GM23338 (cell line): Measurements from ENCODE around the gene KCNMA1. TPM values are rescaled to one million over a fixed set of nuclear protein-coding genes. Genes with fewer than 3 reads are reported as not detected.

Experiments
- ATAC-seq: fragments of 200-7000 bp; cut with Tn5 transposase; 3 replicates; pipeline ENCODE4 v1.9.1; 2020
- DNase-seq: peaks from one replicate; pipeline ENCODE4 v3.0.0-alpha.2; 2015; ENCODE audit warnings: low spot score
- H2AFZ ChIP-seq: fragments of 200-600 bp; sonication (generic); 2 replicates; pipeline ENCODE4 v1.8.0; 2016; ENCODE audit warnings: antibody characterized with exemption, mild to moderate bottlenecking, moderate library complexity
- H3F3A ChIP-seq: fragments of 200-600 bp; sonication (generic); replicated peaks from 2 replicates; pipeline ENCODE4 v1.8.0; 2017; ENCODE audit warnings: antibody characterized with exemption, mixed run types, low read depth
- H3K27ac ChIP-seq: fragments of 200-600 bp; sonication (generic); 2 replicates; pipeline ENCODE4 v1.6.1; 2016; ENCODE audit warnings: low read depth
- H3K27me3 ChIP-seq: fragments of 200-600 bp; sonication (generic); 2 replicates; pipeline ENCODE4 v1.8.0; 2016; ENCODE audit warnings: mild to moderate bottlenecking, mixed run types, moderate library complexity; ENCODE audit not compliant: insufficient read depth
- H3K36me3 ChIP-seq: fragments of 200-600 bp; sonication (generic); 2 replicates; pipeline ENCODE4 v1.8.0; 2016; ENCODE audit warnings: mild to moderate bottlenecking; ENCODE audit not compliant: insufficient read depth
- H3K4me1 ChIP-seq: fragments of 200-600 bp; sonication (generic); 2 replicates; pipeline ENCODE4 v1.8.0; 2016; ENCODE audit warnings: mild to moderate bottlenecking, moderate library complexity; ENCODE audit not compliant: insufficient read depth
- H3K4me2 ChIP-seq: fragments of 200-600 bp; sonication (generic); 2 replicates; pipeline ENCODE4 v1.7.1; 2017; ENCODE audit warnings: mixed run types
- H3K4me3 ChIP-seq: fragments of 200-600 bp; sonication (generic); 2 replicates; pipeline ENCODE4 v1.6.1; 2016; ENCODE audit warnings: mixed run types
- H3K79me2 ChIP-seq: fragments of 200-600 bp; sonication (generic); replicated peaks from 2 replicates; pipeline ENCODE4 v1.8.0; 2017; ENCODE audit warnings: mild to moderate bottlenecking; ENCODE audit not compliant: insufficient read depth
- H3K9me2 ChIP-seq: fragments of 200-600 bp; sonication (generic); 2 replicates; pipeline ENCODE4 v1.8.0; 2017; ENCODE audit not compliant: insufficient read depth
- H4K20me1 ChIP-seq: fragments of 200-600 bp; sonication (generic); replicated peaks from 2 replicates; pipeline ENCODE4 v1.8.0; 2017; ENCODE audit warnings: mild to moderate bottlenecking; ENCODE audit not compliant: insufficient read depth
- H3K27ac Mint-ChIP-seq: 2 replicates; pipeline ENCODE4 v1.8.0; 2020; ENCODE audit warnings: inconsistent platforms, mild to moderate bottlenecking, moderate library complexity, mixed read lengths
- H3K27me3 Mint-ChIP-seq: 3 replicates; pipeline ENCODE4 v1.8.0; 2022; ENCODE audit warnings: low read depth, mild to moderate bottlenecking, moderate library complexity, mixed read lengths, inconsistent platforms; ENCODE audit not compliant: insufficient read depth, poor library complexity
- H3K36me3 Mint-ChIP-seq: 3 replicates; pipeline ENCODE4 v1.8.0; 2021; ENCODE audit warnings: low read depth, mild to moderate bottlenecking, inconsistent platforms, moderate library complexity, mixed read lengths
- H3K4me1 Mint-ChIP-seq: 3 replicates; pipeline ENCODE4 v1.8.0; 2020; ENCODE audit warnings: mild to moderate bottlenecking, inconsistent platforms, mixed read lengths
- H3K4me3 Mint-ChIP-seq: 3 replicates; pipeline ENCODE4 v1.8.0; 2021; ENCODE audit warnings: moderate library complexity, mild to moderate bottlenecking, inconsistent platforms, mixed read lengths
- H3K9me3 Mint-ChIP-seq: 3 replicates; pipeline ENCODE4 v1.8.0; 2020; ENCODE audit warnings: moderate library complexity, mild to moderate bottlenecking, inconsistent platforms, mixed read lengths
- ETS1 ChIP-seq: IDR thresholded peaks from 2 replicates; pipeline ENCODE4 v1.6.1; 2016; ENCODE audit warnings: antibody characterized with exemption
- EZH2 ChIP-seq: fragments of 200-600 bp; sonication (generic); IDR thresholded peaks from one replicate; pipeline ENCODE4 v1.8.0; 2017; ENCODE audit warnings: antibody characterized with exemption, mild to moderate bottlenecking, low read depth; ENCODE audit not compliant: unreplicated experiment
- EZH2phosphoT487 ChIP-seq: fragments of 200-600 bp; sonication (generic); IDR thresholded peaks from one replicate; pipeline ENCODE4 v1.8.1; 2018; ENCODE audit warnings: antibody characterized with exemption; ENCODE audit not compliant: unreplicated experiment
- NANOG ChIP-seq: IDR thresholded peaks from 2 replicates; pipeline ENCODE4 v1.6.1; 2016; ENCODE audit warnings: antibody characterized with exemption, borderline replicate concordance
- POLR2AphosphoS5 ChIP-seq: IDR thresholded peaks from 2 replicates; pipeline ENCODE4 v1.6.1; 2016; ENCODE audit warnings: antibody characterized with exemption, low read depth
- STAT1 ChIP-seq: IDR thresholded peaks from one replicate; pipeline ENCODE4 v1.6.1; 2016; ENCODE audit warnings: antibody characterized with exemption; ENCODE audit not compliant: unreplicated experiment
- ZNF114 ChIP-seq: fragments of 250-450 bp; sonication (Bioruptor Pico); IDR thresholded peaks from 2 replicates; pipeline ENCODE4 v1.5.0; 2020; ENCODE audit warnings: mild to moderate bottlenecking, moderate library complexity
- ZNF331 ChIP-seq: fragments of 250-450 bp; sonication (Bioruptor Pico); IDR thresholded peaks from 2 replicates; pipeline ENCODE4 v1.5.0; 2020; ENCODE audit warnings: low read depth, mild to moderate bottlenecking, moderate library complexity
- ZNF462 ChIP-seq: fragments of 250-450 bp; sonication (Bioruptor Pico); IDR thresholded peaks from 2 replicates; pipeline ENCODE4 v1.5.0; 2020; ENCODE audit warnings: mild to moderate bottlenecking, moderate library complexity
- polyA plus RNA-seq: library from polyadenylated mRNA; unstranded; fragments of >200 nt; fragmentation: Nextera tagmentation; extraction: Ambion mirVana; gene quantifications from 2 replicates; pipeline ENCODE4 v1.2.1, GENCODE V29; 2016
- total RNA-seq: library from RNA; depleted of rRNA; stranded (reverse); fragments of >200 nt; shearing (Covaris generic); gene quantifications from 2 replicates; pipeline ENCODE4 v1.2.3, GENCODE V29; 2014

The KCNMA1 gene
- total and polyA plus RNA-seq, 2 experiments from 2014 or later: 8.2 to 9.0 TPM

- H3F3A ChIP-seq: no peaks in the 10 kb centered on the region
- no peaks in the 10 kb centered on the region; the same call in 1 of the 3 replicates for H3K36me3 Mint-ChIP-seq
- no peaks in the 10 kb centered on the region for H3K9me3 Mint-ChIP-seq
- H3K4me2 ChIP-seq: no peak overlapping the region
- DNase-seq: no peak
- H3K27me3 ChIP-seq: no peaks in the 10 kb centered on the region
- H3K27ac Mint-ChIP-seq: no peak overlapping the region
- H3K4me1 Mint-ChIP-seq: peaks cover 13% of the 10 kb centered on the region
- peaks cover 7% of the 10 kb centered on the region for H3K27me3 Mint-ChIP-seq
- no peaks in the 10 kb centered on the region for H3K36me3 ChIP-seq
- TF ChIP-seq ZNF114 (CRISPR knock-in tag) (no peak), EZH2phosphoT487 (no peak), ETS1 (no peak), POLR2AphosphoS5 (no peak), STAT1 (no peak)
- ATAC-seq: no peak
- H2AFZ ChIP-seq: no peak overlapping the region
- peaks cover 8% of the 10 kb centered on the region; the same call in 1 of the 2 replicates for H3K4me1 ChIP-seq
- H3K4me3 Mint-ChIP-seq: no peak overlapping the region
- H3K4me3 ChIP-seq: no peak overlapping the region
- no peaks in the 10 kb centered on the region for H3K79me2 ChIP-seq
- H3K9me2 ChIP-seq: peaks cover 20% of the 10 kb centered on the region
- no peak overlapping the region for H3K27ac ChIP-seq
- no peaks in the 10 kb centered on the region for H4K20me1 ChIP-seq
These were observed 263.4 kb downstream of the KCNMA1 start for GRCh38 chr10:77374189-77374656.

- H3K79me2 ChIP-seq: no peaks in the 10 kb centered on the region
- H3F3A ChIP-seq: no peaks in the 10 kb centered on the region
- H4K20me1 ChIP-seq: no peaks in the 10 kb centered on the region
- no peak overlapping the region for H3K4me3 ChIP-seq
- Mint-ChIP-seq H3K27me3 (peaks cover 7% of the 10 kb centered on the region), H3K36me3 (no peaks in the 10 kb centered on the region; the same call in 1 of the 3 replicates), H3K4me3 (no peak overlapping the region), H3K9me3 (no peaks in the 10 kb centered on the region), H3K27ac (peak overlapping the region; percentile 31), H3K4me1 (peaks cover 13% of the 10 kb centered on the region)
- H3K9me2 ChIP-seq: peaks cover 20% of the 10 kb centered on the region
- no peak for DNase-seq
- H3K4me2 ChIP-seq: no peak overlapping the region
- H3K4me1 ChIP-seq: peaks cover 8% of the 10 kb centered on the region; the same call in 1 of the 2 replicates
- no peaks in the 10 kb centered on the region for H3K36me3 ChIP-seq
- no peak for TF ChIP-seq POLR2AphosphoS5
- TF ChIP-seq ZNF114 (CRISPR knock-in tag): no peak
- TF ChIP-seq EZH2phosphoT487: no peak
- no peak for TF ChIP-seq NANOG
- no peak for TF ChIP-seq ZNF462 (CRISPR knock-in tag)
- TF ChIP-seq EZH2: no peak
- TF ChIP-seq ZNF331 (CRISPR knock-in tag): no peak
- no peak for ATAC-seq
- no peak overlapping the region for H3K27ac ChIP-seq
- H2AFZ ChIP-seq: no peak overlapping the region
- H3K27me3 ChIP-seq: no peaks in the 10 kb centered on the region
These were observed 265.5 kb downstream of the KCNMA1 start for GRCh38 chr10:77371848-77372799.
